ENCODE data around the gene NEU1.

Gene NEU1

GRCh38 chr6:31896856-31897611, 34.4 kb upstream of the NEU1 start:
- Histone ChIP-seq H3K27ac (peak overlapping the region; percentile 36 to 94 (median 83)), H3K4me3 (peak overlapping the region; percentile 67 to 96 (median 93))

GRCh38 chr6:31896493-31896855, 33.9 kb upstream of the NEU1 start:
- peak overlapping the region; percentile 67 to 96 (median 93) for H3K4me3 ChIP-seq
- H3K27ac ChIP-seq = peak overlapping the region in 20 of 21 experiments; percentile 36 to 94 (median 84)

GRCh38 chr6:31892821-31893220, 30.2 kb upstream of the NEU1 start:
- no peak overlapping the region for H3K27ac ChIP-seq
- H3K4me3 ChIP-seq = no peak overlapping the region

GRCh38 chr6:31889331-31889972, 26.8 kb upstream of the NEU1 start:
- no peak overlapping the region for H3K4me3 ChIP-seq
- no peak overlapping the region for H3K27ac ChIP-seq

- Histone ChIP-seq H3K4me3 (no peak overlapping the region), H3K27ac (no peak overlapping the region)
Observed at GRCh38 chr6:31888276-31889258, 25.9 kb upstream of the NEU1 start.

- Histone ChIP-seq H3K4me3 (no peak overlapping the region), H3K27ac (no peak overlapping the region)
Observed at GRCh38 chr6:31887173-31888007, 24.8 kb upstream of the NEU1 start.

- Histone ChIP-seq H3K27ac (no peak overlapping the region), H3K4me3 (no peak overlapping the region)
Observed at GRCh38 chr6:31886541-31886991, 23.9 kb upstream of the NEU1 start.

- Histone ChIP-seq H3K4me3 (no peak overlapping the region), H3K27ac (no peak overlapping the region)
Observed at GRCh38 chr6:31884528-31885035, 22.0 kb upstream of the NEU1 start.

- no peak overlapping the region for H3K27ac ChIP-seq
Observed at GRCh38 chr6:31883676-31884075, 21.1 kb upstream of the NEU1 start.

GRCh38 chr6:31882344-31882743, 19.7 kb upstream of the NEU1 start:
- H3K27ac ChIP-seq = no peak overlapping the region
- H3K4me3 ChIP-seq = no peak overlapping the region

More at GRCh38 chr6:31883676-31884075, 21.1 kb upstream of the NEU1 start:
- H3K4me3 ChIP-seq = no peak overlapping the region

GRCh38 chr6:31881136-31881859, 18.7 kb upstream of the NEU1 start:
- Histone ChIP-seq H3K27ac (no peak overlapping the region), H3K4me3 (no peak overlapping the region)

GRCh38 chr6:31880616-31881015, 18.0 kb upstream of the NEU1 start:
- no peak overlapping the region for H3K4me3 ChIP-seq
- H3K27ac ChIP-seq = no peak overlapping the region

- H3K4me3 ChIP-seq = no peak overlapping the region
- H3K27ac ChIP-seq = peak overlapping the region in 1 of 21 experiments; percentile 15
Observed at GRCh38 chr6:31879901-31880300, 17.3 kb upstream of the NEU1 start.

- peak overlapping the region in 1 of 21 experiments; percentile 17 for H3K27ac ChIP-seq
- H3K4me3 ChIP-seq = no peak overlapping the region
Observed at GRCh38 chr6:31879143-31879542, 16.5 kb upstream of the NEU1 start.

- Histone ChIP-seq H3K4me3 (no peak within 1 kb of the TSS), H3K27ac (peak within 1 kb of the TSS in 2 of 21 experiments; percentile 15 to 24)
Observed at GRCh38 chr6:31878726-31879125, 16.1 kb upstream of the NEU1 start, which contains the start of gene SLC44A4. TSS of gene SLC44A4 (minus strand) at chr6:31878997. CDS start at chr6:31878980, 17 bp downstream.

GRCh38 chr6:31878222-31878621, 15.6 kb upstream of the NEU1 start:
- H3K27ac ChIP-seq = no peak overlapping the region
- no peak overlapping the region for H3K4me3 ChIP-seq

GRCh38 chr6:31877651-31878161, 15.1 kb upstream of the NEU1 start:
- no peak overlapping the region for H3K4me3 ChIP-seq
- peak overlapping the region in 1 of 21 experiments; percentile 24 for H3K27ac ChIP-seq

- H3K27ac ChIP-seq = peak overlapping the region in 1 of 21 experiments; percentile 24
- H3K4me3 ChIP-seq = no peak overlapping the region
Observed at GRCh38 chr6:31877125-31877650, 14.6 kb upstream of the NEU1 start.
